Left kidney (tissue), 2 donors: ENCODE data around the gene HP. TPM values are rescaled to one million over a fixed set of nuclear protein-coding genes. Genes with fewer than 3 reads are reported as not detected.
"Not testable (repeated sequence)": the region's sequence is repeated elsewhere in the genome, so short reads cannot be mapped to it uniquely, and the experiment has no call there.

ENCODE experiments used
- DNase-seq: peaks from one replicate; pipeline ENCODE4 v3.0.0-alpha.2; 2013
- polyA plus RNA-seq: library from polyadenylated mRNA; unstranded; fragments of 120-200 nt; gene quantifications from one replicate; pipeline ENCODE4 v1.2.1, GENCODE V29; 2013; ENCODE audit not compliant: insufficient read length

HP gene
- polyA plus RNA-seq, 1 donor: 0.27 TPM

- no peak for DNase-seq
These were observed 11.2 kb upstream of the HP start for GRCh38 chr16:72043058-72043457.

GRCh38 chr16:72043539-72043938, 10.8 kb upstream of the HP start:
- no peak for DNase-seq

- DNase-seq: no peak
These were observed 10.0 kb upstream of the HP start for GRCh38 chr16:72044296-72044695.

- no peak for DNase-seq
These were observed 9.4 kb upstream of the HP start for GRCh38 chr16:72044825-72045359.

GRCh38 chr16:72049110-72049509, 5.2 kb upstream of the HP start:
- no peak for DNase-seq

GRCh38 chr16:72050769-72051464, 3.4 kb upstream of the HP start:
- DNase-seq: no peak

- DNase-seq: no peak
These were observed 2.5 kb upstream of the HP start for GRCh38 chr16:72051818-72052217.

GRCh38 chr16:72055911-72056310, 1.6 kb downstream of the HP start:
- DNase-seq: no peak

- DNase-seq: not testable (repeated sequence)
These were observed 3.0 kb downstream of the HP start for GRCh38 chr16:72057313-72057712.

GRCh38 chr16:72059060-72059459, 4.8 kb downstream of the HP start:
- not testable (repeated sequence) for DNase-seq

- no peak for DNase-seq
These were observed 6.1 kb downstream of the HP start for GRCh38 chr16:72060405-72060804.

- DNase-seq: no peak
These were observed 7.3 kb downstream of the HP start for GRCh38 chr16:72061564-72061963.

- DNase-seq: no peak
These were observed 10.1 kb downstream of the HP start for GRCh38 chr16:72064361-72064894.

GRCh38 chr16:72066747-72067146, 12.4 kb downstream of the HP start:
- DNase-seq: peak; percentile 18

- no peak for DNase-seq
These were observed 14.6 kb downstream of the HP start for GRCh38 chr16:72068930-72069329.

GRCh38 chr16:72072514-72073342, 18.4 kb downstream of the HP start:
- no peak for DNase-seq

- DNase-seq: no peak
These were observed 19.4 kb downstream of the HP start for GRCh38 chr16:72073560-72074230.

- not testable (repeated sequence) for DNase-seq
These were observed 20.8 kb downstream of the HP start for GRCh38 chr16:72075067-72075466.

- not testable (repeated sequence) for DNase-seq
These were observed 22.8 kb downstream of the HP start for GRCh38 chr16:72076991-72077706.

GRCh38 chr16:72083778-72084404, 29.6 kb downstream of the HP start:
- no peak for DNase-seq

- no peak for DNase-seq
These were observed 30.1 kb downstream of the HP start for GRCh38 chr16:72084445-72084844.
